T-helper 9 cell (primary cell): Measurements from ENCODE around the gene AEN.

Source experiments
- DNase-seq: peaks from one replicate; pipeline ENCODE4 v3.0.0-alpha.2; 2020

AEN gene

GRCh38 chr15:88681610-88682221, 60.6 kb downstream of the AEN start:
- no peak for DNase-seq
